Measurements from ENCODE around the gene STEAP2. TPM values are rescaled to one million over a fixed set of nuclear protein-coding genes. Genes with fewer than 3 reads are reported as not detected.

Gene STEAP2
- total RNA-seq, 1 donor from 2014 or later: 29.9 TPM

DNA sequence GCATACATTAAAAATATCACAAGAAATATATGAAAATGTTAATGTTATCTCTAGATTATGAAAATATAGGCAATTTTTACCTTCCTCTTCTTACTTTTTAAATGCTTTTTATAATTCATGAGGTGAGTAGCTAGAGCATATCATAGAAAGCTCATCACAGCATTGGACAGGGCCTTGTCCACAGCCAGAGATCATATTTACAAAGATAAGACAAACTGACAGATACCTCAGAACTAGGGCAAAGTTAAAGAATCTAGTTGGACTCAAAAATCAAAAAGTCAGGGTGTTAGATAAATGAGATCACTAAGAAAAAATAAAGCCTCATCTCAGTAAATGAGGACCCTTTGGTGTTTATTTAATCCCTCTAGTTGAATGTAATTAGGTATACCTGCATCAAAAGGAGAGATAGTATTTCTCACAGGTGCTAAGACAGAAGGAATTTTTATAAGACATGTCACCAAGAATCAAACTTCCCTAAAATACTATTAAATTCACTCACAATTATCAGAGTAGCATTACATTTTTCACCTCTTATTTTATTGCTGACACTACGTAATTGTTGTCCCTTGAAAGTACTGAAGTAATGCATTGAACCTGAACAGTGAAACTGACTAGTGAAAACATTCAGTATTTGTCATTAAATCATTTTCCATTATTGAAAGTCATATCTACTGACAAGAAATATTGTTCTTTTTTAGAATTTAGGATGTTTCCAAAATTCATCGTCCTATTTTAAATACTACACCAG lies 59.1 kb downstream of the STEAP2 start:
- no peak for DNase-seq (ENCODE audit: low spot score)

DNA sequence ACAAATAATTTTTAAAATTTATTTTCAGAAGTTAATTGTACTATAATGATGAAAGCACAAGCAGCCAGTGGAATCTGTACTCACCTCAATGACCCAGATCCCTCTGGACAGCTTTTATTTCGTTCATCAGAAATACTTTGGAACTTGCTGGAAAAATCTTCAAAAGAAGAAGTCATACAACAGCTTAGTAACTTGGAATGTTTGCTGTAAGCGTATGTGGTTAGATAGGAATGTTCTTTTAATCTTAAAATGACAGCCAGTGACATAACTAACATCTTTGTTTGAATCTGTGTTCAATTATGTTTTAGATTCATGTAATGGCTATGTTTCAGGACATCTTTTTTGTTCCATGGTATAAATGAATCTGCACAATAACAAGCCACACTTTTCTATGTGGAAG lies 60.2 kb downstream of the STEAP2 start:
- no peak for DNase-seq (ENCODE audit: low spot score)

DNA sequence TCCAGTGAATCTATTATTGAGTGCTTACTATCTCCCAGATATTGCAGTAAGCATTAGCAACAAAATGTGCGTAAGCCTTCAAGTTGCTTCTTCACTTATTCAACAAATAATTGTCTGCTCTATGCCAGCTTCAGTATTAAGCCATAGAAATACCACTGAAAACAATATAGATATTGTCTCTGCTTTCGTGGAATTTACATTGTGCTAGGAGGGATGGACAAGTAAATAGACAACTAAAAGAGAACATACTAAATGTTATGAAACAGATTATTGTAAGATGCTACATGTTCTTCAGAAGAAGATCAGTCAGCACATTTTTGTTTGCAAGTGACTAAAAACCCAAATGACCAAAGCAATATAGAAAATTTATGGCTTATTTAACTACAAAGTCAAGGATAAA lies 60.7 kb downstream of the STEAP2 start:
- DNase-seq (ENCODE audit: low spot score): no peak

DNA sequence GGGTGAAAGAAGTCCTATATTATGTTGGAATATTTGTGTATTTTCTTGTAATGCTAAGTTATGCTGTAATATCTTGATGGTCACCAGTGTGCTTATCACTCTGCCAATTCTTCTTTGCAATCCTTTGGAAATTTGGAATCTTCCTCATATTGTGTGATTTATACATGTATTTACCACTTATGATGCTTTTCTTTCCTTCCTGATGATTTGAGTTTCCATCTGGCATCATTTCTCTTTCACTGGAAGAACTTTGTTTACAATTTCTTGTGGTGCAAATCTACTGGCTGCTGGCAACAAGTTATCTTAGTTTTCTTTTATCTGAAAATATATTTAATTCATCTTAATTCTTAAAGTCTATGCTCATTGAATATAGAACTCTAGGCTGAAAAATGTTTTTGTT lies 62.6 kb downstream of the STEAP2 start:
- no peak for DNase-seq (ENCODE audit: low spot score)

DNA sequence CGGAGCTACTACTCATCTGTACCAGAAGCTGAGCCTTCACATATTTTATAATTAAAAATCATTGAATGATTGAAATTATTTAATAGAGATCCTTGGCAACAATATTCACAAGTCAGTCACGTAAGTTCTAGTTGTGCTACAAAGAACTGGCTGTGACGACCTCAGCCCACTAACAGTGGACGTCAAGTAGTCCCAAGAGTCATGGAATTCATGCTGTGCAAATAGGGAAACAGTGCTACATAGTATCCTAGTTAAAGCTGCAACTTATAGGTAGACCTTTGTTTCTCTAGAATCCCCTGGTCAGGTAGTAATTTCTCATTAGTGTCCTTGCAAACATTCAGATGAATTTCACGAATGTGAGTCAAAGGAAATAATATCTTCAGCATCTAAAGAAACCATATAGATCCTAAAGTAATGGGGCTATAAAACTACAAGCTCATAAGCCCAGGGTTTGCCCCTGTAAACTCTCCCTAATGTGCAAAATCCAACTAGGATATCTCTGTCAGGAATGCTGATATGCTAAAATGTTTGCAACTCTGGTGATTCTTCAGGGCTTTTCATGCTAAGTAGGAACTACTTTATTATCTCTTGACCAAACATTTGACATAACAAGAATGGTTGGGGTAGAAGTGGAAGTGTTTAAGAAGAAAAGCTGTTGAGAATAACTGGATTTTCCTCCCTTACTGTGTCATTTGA lies 64.6 kb downstream of the STEAP2 start:
- no peak for DNase-seq (ENCODE audit: low spot score)

Other genes starting within 250 kb of the STEAP2 start
- 13.1 TPM for gene STEAP1, start 57.3 kb upstream of the STEAP2 start, total RNA-seq
- gene CFAP69, start 33.4 kb downstream of the STEAP2 start, total RNA-seq: 11.6 TPM
- gene FAM237B, start 109.6 kb downstream of the STEAP2 start, total RNA-seq: not detected
- 19.7 TPM for gene GTPBP10, start 135.0 kb downstream of the STEAP2 start, total RNA-seq
- 72.0 TPM for gene CLDN12, start 191.7 kb downstream of the STEAP2 start, total RNA-seq